ENCODE measurements around the gene IPO13.
A peak's percentile ranks its signal among the peaks of the same experiment; 100 is the strongest.

GRCh38 chr1:43974443-43975248 lies 27.9 kb downstream of the IPO13 start, which contains the start of gene ATP6V0B:
- TF ChIP-seq POLR2A (IDR thresholded peaks at IDR 0.05) (peak; percentile 92), CTCF (IDR thresholded peaks at IDR 0.05) (peak in 1 of 3 donors; percentile 68)
